Measurements from ENCODE around the gene MGAT4A.

DNA sequence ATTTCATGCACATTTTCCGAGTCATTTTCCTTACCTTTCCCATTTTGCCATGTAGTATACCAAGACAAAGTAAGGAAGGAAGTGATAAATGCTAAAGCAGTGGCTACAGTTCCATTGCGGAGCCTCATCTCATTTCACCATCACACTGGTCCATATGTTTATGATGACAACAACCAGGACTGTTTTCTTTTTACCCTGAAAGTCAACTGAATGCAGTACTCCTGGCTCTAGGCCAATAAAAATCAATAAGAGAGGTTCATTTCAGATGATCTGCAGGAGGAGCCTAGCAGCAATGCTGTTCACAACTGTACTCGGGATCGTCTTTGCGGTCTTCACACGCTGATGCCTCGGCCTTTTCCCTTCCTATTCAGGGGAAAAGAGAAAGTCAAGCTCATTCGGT, 4.7 kb downstream of the MGAT4A start:
- TF ChIP-seq, protein P1, sequence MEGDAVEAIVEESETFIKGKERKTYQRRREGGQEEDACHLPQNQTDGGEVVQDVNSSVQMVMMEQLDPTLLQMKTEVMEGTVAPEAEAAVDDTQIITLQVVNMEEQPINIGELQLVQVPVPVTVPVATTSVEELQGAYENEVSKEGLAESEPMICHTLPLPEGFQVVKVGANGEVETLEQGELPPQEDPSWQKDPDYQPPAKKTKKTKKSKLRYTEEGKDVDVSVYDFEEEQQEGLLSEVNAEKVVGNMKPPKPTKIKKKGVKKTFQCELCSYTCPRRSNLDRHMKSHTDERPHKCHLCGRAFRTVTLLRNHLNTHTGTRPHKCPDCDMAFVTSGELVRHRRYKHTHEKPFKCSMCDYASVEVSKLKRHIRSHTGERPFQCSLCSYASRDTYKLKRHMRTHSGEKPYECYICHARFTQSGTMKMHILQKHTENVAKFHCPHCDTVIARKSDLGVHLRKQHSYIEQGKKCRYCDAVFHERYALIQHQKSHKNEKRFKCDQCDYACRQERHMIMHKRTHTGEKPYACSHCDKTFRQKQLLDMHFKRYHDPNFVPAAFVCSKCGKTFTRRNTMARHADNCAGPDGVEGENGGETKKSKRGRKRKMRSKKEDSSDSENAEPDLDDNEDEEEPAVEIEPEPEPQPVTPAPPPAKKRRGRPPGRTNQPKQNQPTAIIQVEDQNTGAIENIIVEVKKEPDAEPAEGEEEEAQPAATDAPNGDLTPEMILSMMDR (conservative IDR thresholded peaks at IDR 0.05), result no peak
- no peak for TF ChIP-seq ZFX (IDR thresholded peaks at IDR 0.05)
